NT2/D1 (cell line): ENCODE results near the gene SIGLEC1.

Experiments used
- SUZ12 ChIP-seq: IDR thresholded peaks from 2 replicates; pipeline ENCODE4 v1.6.1; 2011; ENCODE audit not compliant: insufficient read length, insufficient read depth; ENCODE audit errors: extremely low read depth
- YY1 ChIP-seq: IDR thresholded peaks from 2 replicates; pipeline ENCODE4 v1.6.1; 2011; ENCODE audit not compliant: insufficient read length, insufficient read depth
- ZNF274 ChIP-seq: IDR thresholded peaks from 2 replicates; pipeline ENCODE4 v1.6.1; 2011; ENCODE audit warnings: mild to moderate bottlenecking, low read depth, low read length

GRCh38 chr20:3710011-3710466 lies 2.4 kb downstream of the SIGLEC1 start:
- no peak for TF ChIP-seq ZNF274
- no peak for TF ChIP-seq YY1
- no peak for TF ChIP-seq SUZ12
